Activated naive CD4-positive, alpha-beta T cell treated with anti-CD3 and anti-CD28 coated beads for 36 hours (primary cell): ENCODE data around the gene APOM. TPM values are rescaled to one million over a fixed set of nuclear protein-coding genes. Genes with fewer than 3 reads are reported as not detected.
A peak's percentile ranks its signal among the peaks of the same experiment; 100 is the strongest.

Experiments used
- CTCF ChIA-PET: fragments of 350-600 bp; sonication (Branson Sonifier 250); formaldehyde crosslinking; loops from one replicate; lab custom pipeline; 2021; ENCODE audit warnings: antibody characterized with exemption; lab: Charles Lee
- DNase-seq: peaks from one replicate; pipeline ENCODE4 v3.0.0-alpha.2; 2020
- H3K27ac Mint-ChIP-seq: one replicate; pipeline ENCODE4 v1.8.0; 2021; ENCODE audit warnings: mild to moderate bottlenecking, mixed read lengths
- H3K27me3 Mint-ChIP-seq: one replicate; pipeline ENCODE4 v1.8.0; 2021; ENCODE audit warnings: low read depth, mixed read lengths
- H3K36me3 Mint-ChIP-seq: one replicate; pipeline ENCODE4 v1.8.0; 2021; ENCODE audit warnings: low read depth, mixed read lengths
- H3K4me1 Mint-ChIP-seq: one replicate; pipeline ENCODE4 v1.8.0; 2021; ENCODE audit warnings: low read depth, mixed read lengths
- H3K4me3 Mint-ChIP-seq: one replicate; pipeline ENCODE4 v1.8.0; 2021; ENCODE audit warnings: mild to moderate bottlenecking, moderate library complexity, mixed read lengths
- H3K9me3 Mint-ChIP-seq: one replicate; pipeline ENCODE4 v1.8.0; 2021; ENCODE audit warnings: mixed read lengths
- intact Hi-C: fragments of 100-400 bp; cut with micrococcal nuclease; formaldehyde crosslinking; loops from one replicate; pipeline ENCODE4 v1.15.1; 2023
- total RNA-seq, 2 experiments: library from RNA; stranded (reverse); gene quantifications; one replicate each; pipeline ENCODE4 v1.2.3, GENCODE V29; 2021

APOM gene
- total RNA-seq, 2 experiments from 2014 or later, result 2.6 to 3.7 TPM

DNA sequence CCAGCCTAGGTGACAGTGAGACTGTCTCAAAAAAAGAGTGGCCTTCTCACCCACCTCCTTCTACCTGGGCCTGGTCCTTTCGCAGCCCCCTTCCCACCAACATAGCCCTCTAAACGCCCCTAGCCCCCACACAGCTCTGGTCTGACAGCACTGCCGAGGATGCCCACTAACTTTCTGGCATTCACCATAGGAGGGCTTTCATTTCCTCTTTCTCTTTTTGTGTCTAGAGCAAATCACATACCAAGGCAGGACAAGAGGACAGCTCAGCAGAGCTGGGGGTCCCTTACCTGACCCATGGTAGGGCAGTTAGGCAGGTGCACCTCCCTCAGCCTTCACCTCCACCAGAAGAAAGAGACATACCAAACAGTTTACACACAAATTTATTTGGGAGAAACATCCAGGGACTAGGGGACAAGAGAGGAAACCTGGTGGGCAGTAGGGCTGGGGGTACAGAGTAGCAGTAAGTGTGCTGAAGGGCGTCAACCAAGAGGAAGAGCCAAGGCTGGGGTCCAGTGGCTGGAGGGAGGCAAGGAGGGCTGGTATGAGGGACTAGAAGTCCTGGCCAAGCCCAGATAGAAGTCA lies 20.7 kb downstream of the APOM start:
- DNase-seq, result no peak
- Mint-ChIP-seq H3K27ac (no peak overlapping the region), H3K27me3 (no peaks in the 10 kb centered on the region), H3K9me3 (no peaks in the 10 kb centered on the region), H3K4me1 (peaks cover 9% of the 10 kb centered on the region), H3K4me3 (no peak overlapping the region), H3K36me3 (peaks cover 17% of the 10 kb centered on the region)
- intact Hi-C loops, result no loop called here
- CTCF ChIA-PET, result interaction anchor here (0.8 kb wide), 1 partner anchor 275 kb away, joined by 3 read pairs; no protein-coding TSS in a partner anchor

- intact Hi-C loops, result no loop called here
- Mint-ChIP-seq H3K27ac (peak overlapping the region; percentile 22), H3K27me3 (no peaks in the 10 kb centered on the region), H3K36me3 (peaks cover 13% of the 10 kb centered on the region), H3K9me3 (no peaks in the 10 kb centered on the region), H3K4me1 (peaks cover 11% of the 10 kb centered on the region), H3K4me3 (no peak overlapping the region)
- DNase-seq, result no peak
- CTCF ChIA-PET, result interaction anchor here (0.7 kb wide), 1 partner anchor 38 kb away, joined by 8 read pairs; the partner anchor contains the start of gene LY6G6D
Observed at GRCh38 chr6:31676904-31677303, 21.2 kb downstream of the APOM start.

GRCh38 chr6:31677955-31678354 lies 22.3 kb downstream of the APOM start:
- Mint-ChIP-seq H3K4me3 (no peak overlapping the region), H3K9me3 (no peaks in the 10 kb centered on the region), H3K36me3 (peaks cover 5% of the 10 kb centered on the region), H3K4me1 (peaks cover 11% of the 10 kb centered on the region), H3K27me3 (no peaks in the 10 kb centered on the region), H3K27ac (no peak overlapping the region)
- CTCF ChIA-PET, result interaction anchor here (0.8 to 2.1 kb wide), 3 partner anchors 13 to 186 kb away, joined by 3 to 6 read pairs (median 4); no protein-coding TSS in a partner anchor
- intact Hi-C loops, result no loop called here
- no peak for DNase-seq

GRCh38 chr6:31680226-31681134 lies 24.8 kb downstream of the APOM start, which contains the start of gene LY6G5C:
LY6G5C (minus strand) TSS chr6:31681067; CDS start chr6:31680373, 694 bp downstream.
- Mint-ChIP-seq H3K9me3 (no peaks in the 10 kb centered on the region), H3K4me3 (peak within 1 kb of the TSS; percentile 74), H3K27ac (no peak within 1 kb of the TSS), H3K4me1 (peaks cover 11% of the 10 kb centered on the region), H3K36me3 (no peaks in the 10 kb centered on the region), H3K27me3 (no peaks in the 10 kb centered on the region)
- peak; percentile 85 for DNase-seq
- CTCF ChIA-PET, result interaction anchor here (0.6 to 2.1 kb wide), 14 partner anchors 9 to 271 kb away, joined by 3 to 12 read pairs (median 5); partner anchors contain the start of genes ABHD16A, HSPA1B and MSH5
- intact Hi-C loops, result loop anchor here (1.0 to 2.0 kb wide), 6 partner anchors 58 to 272 kb away; partner anchors contain the start of gene NEU1

DNA sequence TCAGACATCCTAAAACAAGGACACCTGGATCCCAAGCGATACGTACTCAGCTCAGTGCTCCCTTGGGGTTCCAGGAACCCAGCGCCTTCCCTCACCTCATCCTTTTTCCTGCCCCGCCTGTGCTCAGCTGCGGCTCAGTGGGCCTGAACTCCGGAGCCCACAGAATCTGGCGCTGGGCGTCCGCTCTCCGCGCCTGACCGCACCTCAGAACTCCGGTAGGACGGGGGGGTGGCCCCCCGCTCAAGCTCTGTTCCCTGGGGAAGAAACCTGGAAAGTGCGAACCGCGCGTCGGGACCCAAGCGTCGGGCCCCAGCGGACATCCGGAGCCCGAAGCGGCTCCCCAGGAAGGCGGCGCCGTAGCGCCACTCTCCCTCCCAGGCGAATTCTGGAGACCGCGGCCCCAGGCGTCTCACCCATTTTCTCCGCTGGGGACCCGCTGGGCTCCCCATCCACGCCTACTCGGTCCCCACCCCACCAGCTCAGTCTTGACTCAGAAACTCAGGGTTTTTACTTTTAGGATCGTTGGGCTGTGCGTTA lies 25.5 kb downstream of the APOM start:
- intact Hi-C loops, result loop anchor here (2.0 kb wide), 5 partner anchors 88 to 272 kb away; partner anchors contain the start of gene NEU1
- Mint-ChIP-seq H3K4me3 (peak overlapping the region; percentile 74), H3K27ac (no peak overlapping the region), H3K9me3 (no peaks in the 10 kb centered on the region), H3K36me3 (no peaks in the 10 kb centered on the region), H3K27me3 (no peaks in the 10 kb centered on the region), H3K4me1 (peaks cover 11% of the 10 kb centered on the region)
- DNase-seq, result peak; percentile 62
- CTCF ChIA-PET, result interaction anchor here (0.6 to 1.9 kb wide), 12 partner anchors 8 to 271 kb away, joined by 3 to 12 read pairs (median 5); partner anchors contain the start of genes ABHD16A, HSPA1B and MSH5

- no peak overlapping the region for H3K27ac Mint-ChIP-seq
- H3K4me1 Mint-ChIP-seq, result peaks cover 11% of the 10 kb centered on the region
- CTCF ChIA-PET, result interaction anchor here (1.0 kb wide), 1 partner anchor 87 kb away, joined by 6 read pairs; no protein-coding TSS in a partner anchor
- H3K36me3 Mint-ChIP-seq, result peaks cover 1% of the 10 kb centered on the region
- H3K4me3 Mint-ChIP-seq, result no peak overlapping the region
- no peak for DNase-seq
- no peaks in the 10 kb centered on the region for H3K27me3 Mint-ChIP-seq
- H3K9me3 Mint-ChIP-seq, result no peaks in the 10 kb centered on the region
- intact Hi-C loops, result no loop called here
Observed at GRCh38 chr6:31683591-31683990, 27.9 kb downstream of the APOM start.

GRCh38 chr6:31686483-31686882 lies 30.8 kb downstream of the APOM start:
- H3K9me3 Mint-ChIP-seq, result no peaks in the 10 kb centered on the region
- intact Hi-C loops, result no loop called here
- H3K27ac Mint-ChIP-seq, result no peak overlapping the region
- H3K27me3 Mint-ChIP-seq, result no peaks in the 10 kb centered on the region
- H3K36me3 Mint-ChIP-seq, result peaks cover 7% of the 10 kb centered on the region
- H3K4me1 Mint-ChIP-seq, result peaks cover 5% of the 10 kb centered on the region
- CTCF ChIA-PET, result interaction anchor here (0.6 to 1.0 kb wide), 2 partner anchors 42 to 49 kb away, joined by 3 read pairs; partner anchors contain the start of gene DDAH2
- no peak overlapping the region for H3K4me3 Mint-ChIP-seq
- DNase-seq, result no peak

- Mint-ChIP-seq H3K4me1 (peaks cover 3% of the 10 kb centered on the region), H3K27ac (peak overlapping the region; percentile 11), H3K36me3 (peaks cover 7% of the 10 kb centered on the region), H3K27me3 (no peaks in the 10 kb centered on the region), H3K9me3 (no peaks in the 10 kb centered on the region), H3K4me3 (no peak overlapping the region)
- intact Hi-C loops, result no loop called here
- CTCF ChIA-PET, result interaction anchor here (1.0 kb wide), 1 partner anchor 41 kb away, joined by 3 read pairs; the partner anchor contains the start of gene DDAH2
- no peak for DNase-seq
Observed at GRCh38 chr6:31687321-31687720, 31.6 kb downstream of the APOM start.

- H3K36me3 Mint-ChIP-seq, result peaks cover 9% of the 10 kb centered on the region
- intact Hi-C loops, result no loop called here
- CTCF ChIA-PET, result no interaction called here
- no peaks in the 10 kb centered on the region for H3K27me3 Mint-ChIP-seq
- H3K27ac Mint-ChIP-seq, result peak overlapping the region; percentile 11
- no peak for DNase-seq
- peaks cover 3% of the 10 kb centered on the region for H3K4me1 Mint-ChIP-seq
- H3K9me3 Mint-ChIP-seq, result no peaks in the 10 kb centered on the region
- H3K4me3 Mint-ChIP-seq, result no peak overlapping the region
Observed at GRCh38 chr6:31687860-31688693, 32.4 kb downstream of the APOM start.

GRCh38 chr6:31689249-31690110 lies 33.8 kb downstream of the APOM start:
- CTCF ChIA-PET, result interaction anchor here (0.5 to 1.9 kb wide), 3 partner anchors 9 to 247 kb away, joined by 4 to 7 read pairs (median 5); partner anchors contain the start of gene LY6G5C
- Mint-ChIP-seq H3K36me3 (peaks cover 9% of the 10 kb centered on the region), H3K27ac (no peak overlapping the region)

More at GRCh38 chr6:31689249-31690110, 33.8 kb downstream of the APOM start:
- Mint-ChIP-seq H3K27me3 (no peaks in the 10 kb centered on the region), H3K4me1 (peaks cover 3% of the 10 kb centered on the region), H3K9me3 (no peaks in the 10 kb centered on the region), H3K4me3 (no peak overlapping the region)
- intact Hi-C loops, result no loop called here
- peak; percentile 33 for DNase-seq
